Activated CD4-positive, alpha-beta T cell treated with anti-CD3 and anti-CD28 coated beads for 1 hour (primary cell): Measurements from ENCODE around the gene ANO2.
"Not testable (repeated sequence)": the region's sequence is repeated elsewhere in the genome, so short reads cannot be mapped to it uniquely, and the experiment has no call there.

Experiments
- DNase-seq: peaks from one replicate; pipeline ENCODE4 v3.0.0-alpha.2; 2020

The ANO2 gene

GRCh38 chr12:5715021-5715420 lies 230.0 kb downstream of the ANO2 start:
- no peak for DNase-seq

GRCh38 chr12:5713599-5714081 lies 231.4 kb downstream of the ANO2 start:
- DNase-seq = no peak

- no peak for DNase-seq
Measured at GRCh38 chr12:5710260-5710878, 234.7 kb downstream of the ANO2 start.

GRCh38 chr12:5708371-5708770 lies 236.7 kb downstream of the ANO2 start:
- no peak for DNase-seq

GRCh38 chr12:5706247-5706646 lies 238.8 kb downstream of the ANO2 start:
- DNase-seq = no peak

GRCh38 chr12:5705791-5706190 lies 239.3 kb downstream of the ANO2 start:
- DNase-seq = no peak

- DNase-seq = no peak
Measured at GRCh38 chr12:5694759-5695409, 250.2 kb downstream of the ANO2 start.

- DNase-seq = no peak
Measured at GRCh38 chr12:5692850-5693249, 252.2 kb downstream of the ANO2 start.

- DNase-seq = no peak
Measured at GRCh38 chr12:5691943-5692342, 253.1 kb downstream of the ANO2 start.

GRCh38 chr12:5690240-5690639 lies 254.8 kb downstream of the ANO2 start:
- DNase-seq = no peak

- DNase-seq = no peak
Measured at GRCh38 chr12:5689773-5690172, 255.3 kb downstream of the ANO2 start.

- DNase-seq = no peak
Measured at GRCh38 chr12:5688226-5688625, 256.8 kb downstream of the ANO2 start.

- no peak for DNase-seq
Measured at GRCh38 chr12:5685935-5686334, 259.1 kb downstream of the ANO2 start.

GRCh38 chr12:5684989-5685388 lies 260.1 kb downstream of the ANO2 start:
- DNase-seq = no peak

- DNase-seq = no peak
Measured at GRCh38 chr12:5682581-5682980, 262.5 kb downstream of the ANO2 start.

GRCh38 chr12:5678176-5678575 lies 266.9 kb downstream of the ANO2 start:
- no peak for DNase-seq

GRCh38 chr12:5669624-5670023 lies 275.4 kb downstream of the ANO2 start:
- not testable (repeated sequence) for DNase-seq

GRCh38 chr12:5665615-5666014 lies 279.4 kb downstream of the ANO2 start:
- no peak for DNase-seq

GRCh38 chr12:5661811-5662210 lies 283.2 kb downstream of the ANO2 start:
- DNase-seq = no peak

GRCh38 chr12:5660238-5660637 lies 284.8 kb downstream of the ANO2 start:
- no peak for DNase-seq

GRCh38 chr12:5658339-5658941 lies 286.6 kb downstream of the ANO2 start:
- DNase-seq = not testable (repeated sequence)

GRCh38 chr12:5656836-5657235 lies 288.2 kb downstream of the ANO2 start:
- DNase-seq = no peak

- no peak for DNase-seq
Measured at GRCh38 chr12:5655120-5655519, 289.9 kb downstream of the ANO2 start.

- DNase-seq = no peak
Measured at GRCh38 chr12:5654019-5654418, 291.0 kb downstream of the ANO2 start.
